GM18507 (cell line): Measurements from ENCODE around the gene GPR137B.
"Not testable (repeated sequence)": the region's sequence is repeated elsewhere in the genome, so short reads cannot be mapped to it uniquely, and the experiment has no call there.

Experiments
- DNase-seq: peaks from one replicate; pipeline ENCODE4 v3.0.0; 2011; ENCODE audit warnings: low read depth; ENCODE audit not compliant: insufficient read length; ENCODE audit errors: extremely low spot score
- FAIRE-seq: peaks from 2 replicates; lab custom pipeline; 2011; peaks lifted over from hg19 to GRCh38; lab: Jason Lieb, UNC

Gene GPR137B

GRCh38 chr1:236176337-236177336 lies 34.3 kb downstream of the GPR137B start:
- FAIRE-seq (no peak), DNase-seq (no peak)

- no peak for DNase-seq
- no peak for FAIRE-seq
These were observed 37.3 kb downstream of the GPR137B start for GRCh38 chr1:236179634-236180033.

GRCh38 chr1:236181059-236181458 lies 38.7 kb downstream of the GPR137B start:
- DNase-seq (no peak), FAIRE-seq (no peak)

- no peak for DNase-seq
- FAIRE-seq = peak; percentile 46
These were observed 43.3 kb downstream of the GPR137B start for GRCh38 chr1:236185687-236186086.

DNA sequence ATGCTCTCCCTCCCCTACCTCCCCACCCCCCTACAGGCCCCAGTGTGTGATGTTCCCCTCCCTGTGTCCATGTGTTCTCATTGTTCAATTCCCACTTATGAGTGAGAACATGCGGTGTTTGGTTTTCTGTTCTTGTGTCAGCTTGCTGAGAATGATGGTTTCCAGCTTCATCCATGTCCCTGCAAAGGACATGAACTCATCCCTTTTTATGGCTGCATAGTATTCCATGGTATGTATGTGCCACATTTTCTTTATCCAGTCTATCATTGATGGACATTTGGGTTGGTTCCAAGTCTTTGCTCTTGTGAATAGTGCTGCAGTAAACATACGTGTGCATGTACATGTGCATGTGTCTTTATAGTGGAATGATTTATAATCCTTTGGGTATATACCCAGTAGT lies 44.1 kb downstream of the GPR137B start:
- FAIRE-seq, DNase-seq: not testable (repeated sequence)

GRCh38 chr1:236188084-236188483 lies 45.7 kb downstream of the GPR137B start:
- DNase-seq, FAIRE-seq: not testable (repeated sequence)

GRCh38 chr1:236193184-236193583 lies 50.8 kb downstream of the GPR137B start:
- FAIRE-seq = no peak

DNA sequence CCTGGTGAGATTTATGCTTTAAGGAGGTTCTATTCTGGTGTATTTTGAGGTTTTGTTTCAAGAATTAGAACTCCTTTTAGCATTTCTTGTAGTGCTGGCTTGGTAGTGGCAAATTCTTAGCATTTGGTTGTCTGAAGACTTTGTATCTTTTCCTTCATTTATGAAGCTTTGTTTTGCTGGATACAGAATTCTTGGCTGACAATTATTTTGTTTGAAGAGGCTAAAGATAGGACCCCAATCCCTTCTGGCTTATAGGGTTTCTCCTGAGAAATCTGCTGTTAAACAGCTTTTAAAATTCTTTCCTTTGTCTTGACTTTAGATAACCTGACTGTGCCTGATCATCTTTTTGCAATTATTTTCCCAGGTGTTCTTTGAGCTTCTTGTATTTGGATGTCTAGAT lies 58.6 kb downstream of the GPR137B start:
- no peak for DNase-seq

More at GRCh38 chr1:236193184-236193583, 50.8 kb downstream of the GPR137B start:
- DNase-seq = no peak

GRCh38 chr1:236201786-236202185 lies 59.4 kb downstream of the GPR137B start:
- FAIRE-seq (no peak), DNase-seq (no peak)

More for the DNA sequence above, 58.6 kb downstream of the GPR137B start:
- no peak for FAIRE-seq

GRCh38 chr1:236204039-236204438 lies 61.7 kb downstream of the GPR137B start:
- no peak for DNase-seq
- FAIRE-seq = no peak

DNA sequence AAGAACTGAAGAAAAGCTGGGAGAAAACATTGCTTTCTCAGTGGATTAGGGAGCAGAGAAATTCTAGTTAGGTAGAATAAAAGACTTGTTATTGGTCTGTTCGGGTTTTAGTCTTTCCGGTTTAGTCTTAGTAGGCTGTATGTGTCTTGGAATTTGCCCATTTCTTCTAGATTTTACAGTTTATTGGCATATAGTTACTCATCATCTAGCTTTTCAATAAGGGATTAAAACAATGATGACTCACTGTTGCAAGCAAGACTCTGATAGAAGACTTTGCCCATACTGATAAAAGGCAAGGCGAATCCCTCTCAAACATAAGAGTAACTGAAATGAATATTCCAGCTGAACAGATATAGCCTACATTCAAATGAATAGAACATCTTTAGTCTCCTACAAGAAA lies 62.3 kb downstream of the GPR137B start:
- no peak for DNase-seq
- FAIRE-seq = peak; percentile 24

DNA sequence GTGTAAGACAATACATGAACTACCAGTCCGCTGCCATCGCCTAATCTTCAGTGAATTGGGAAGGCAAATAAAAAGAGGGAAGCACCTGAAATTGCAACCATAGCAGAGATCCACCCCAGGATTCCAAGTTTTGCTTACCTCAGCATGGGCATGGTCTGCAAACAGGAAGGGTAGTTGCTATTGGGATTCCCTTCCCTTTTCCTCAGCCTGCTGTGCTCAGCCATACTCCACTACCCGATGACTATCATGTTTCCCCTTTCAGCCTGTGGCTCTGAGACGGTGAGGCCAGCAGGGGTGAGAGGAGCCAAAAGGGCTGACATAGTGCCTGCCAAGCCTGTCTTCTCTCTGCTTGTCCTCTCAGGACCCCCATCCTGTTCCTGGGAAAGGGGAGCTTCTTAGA lies 64.2 kb downstream of the GPR137B start:
- FAIRE-seq = no peak
- no peak for DNase-seq

- FAIRE-seq (no peak), DNase-seq (no peak)
These were observed 64.8 kb downstream of the GPR137B start for GRCh38 chr1:236207121-236207520.

DNA sequence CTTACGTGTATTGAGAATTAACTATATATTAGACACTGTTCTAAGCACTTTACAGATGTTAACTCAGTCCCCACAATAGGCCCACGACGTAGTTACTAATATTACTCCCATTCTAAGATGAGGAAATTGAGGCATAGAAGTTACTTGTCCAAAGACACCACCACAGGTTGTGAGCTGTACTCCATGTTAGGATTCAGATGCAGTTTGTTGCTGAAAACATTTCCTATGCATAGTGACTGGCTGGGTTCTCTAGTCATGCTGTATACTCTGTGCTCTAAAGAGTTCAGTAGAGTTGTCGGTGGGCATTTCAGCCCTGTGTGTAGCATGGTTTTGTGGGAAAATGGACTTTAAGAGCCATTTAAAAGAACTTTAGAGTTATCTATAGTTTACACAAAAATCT lies 65.2 kb downstream of the GPR137B start:
- no peak for FAIRE-seq
- DNase-seq = no peak

DNA sequence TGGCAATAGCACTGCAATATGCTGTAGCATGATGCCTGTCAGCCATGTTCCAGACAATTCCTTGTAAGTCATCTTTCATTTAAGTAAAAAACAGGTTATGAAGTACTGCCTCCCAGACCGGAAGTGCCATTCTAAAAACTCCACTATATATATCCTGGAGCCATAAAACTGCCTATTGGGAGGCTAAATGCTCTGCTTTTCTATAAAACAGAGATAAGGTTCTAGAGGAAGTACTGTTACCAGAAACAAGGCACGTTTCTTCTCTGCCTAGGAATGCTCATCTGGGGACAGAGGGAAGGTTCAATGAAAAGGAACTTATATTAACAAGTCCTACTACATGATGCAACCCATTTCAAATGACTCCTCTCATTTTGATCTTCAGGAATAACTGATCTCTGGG lies 66.8 kb downstream of the GPR137B start:
- FAIRE-seq (no peak), DNase-seq (no peak)

DNA sequence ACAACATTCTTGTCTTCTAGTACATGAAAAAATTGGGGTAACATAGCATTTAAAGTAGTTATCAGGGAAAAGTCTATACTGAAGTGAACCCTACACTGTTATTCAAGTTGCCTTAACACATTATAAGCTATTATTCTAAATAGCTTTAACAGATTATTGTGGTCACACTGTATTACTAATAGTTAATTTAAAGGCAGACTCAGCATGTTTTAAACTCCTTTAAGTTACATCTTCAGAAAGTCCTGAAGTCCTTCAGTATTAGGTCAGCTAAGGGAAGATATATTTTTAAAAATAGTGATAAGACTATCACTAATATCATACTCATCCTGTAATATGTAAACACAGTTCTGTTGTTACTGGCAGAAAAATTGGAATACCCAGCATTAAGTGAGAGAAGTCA lies 67.4 kb downstream of the GPR137B start:
- DNase-seq (no peak), FAIRE-seq (no peak)

- FAIRE-seq (no peak), DNase-seq (no peak)
These were observed 69.5 kb downstream of the GPR137B start for GRCh38 chr1:236211815-236212214.

DNA sequence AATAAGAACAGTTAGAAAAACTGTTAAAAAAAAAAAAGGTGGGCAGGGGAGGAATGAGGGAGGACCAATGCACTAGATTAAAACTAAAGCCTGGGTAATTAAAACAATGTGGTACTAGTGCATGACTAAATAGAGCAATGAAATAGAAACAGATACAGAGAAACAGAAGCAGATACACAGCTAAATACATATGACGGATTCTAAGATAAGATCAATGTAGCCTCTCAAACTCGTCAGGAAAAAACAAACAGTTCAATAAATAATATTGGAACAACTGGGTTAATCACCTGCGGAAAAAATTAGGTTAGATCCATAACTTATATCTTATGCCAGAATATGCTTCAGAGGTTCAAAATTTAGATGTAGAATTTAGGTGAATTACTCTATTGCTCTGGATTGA lies 71.2 kb downstream of the GPR137B start:
- DNase-seq = no peak
- no peak for FAIRE-seq

DNA sequence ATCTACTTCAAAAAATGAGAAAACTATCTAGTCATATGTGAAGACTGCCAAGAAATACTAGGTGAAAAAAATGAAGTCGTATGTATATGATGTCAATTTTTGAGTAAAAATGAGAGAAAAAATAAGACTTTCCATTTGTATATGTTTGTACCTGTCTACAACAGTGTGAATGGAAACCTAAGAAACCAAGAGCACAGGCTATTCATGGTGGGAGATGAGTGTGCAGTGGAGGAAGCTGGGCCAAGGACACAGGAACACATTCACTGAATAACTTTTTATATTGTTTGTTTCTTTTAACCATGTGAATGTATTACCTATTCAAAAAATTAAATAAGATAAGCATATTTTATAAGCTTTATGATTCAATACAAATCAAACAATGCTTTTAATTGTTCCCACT lies 72.4 kb downstream of the GPR137B start:
- no peak for FAIRE-seq
- DNase-seq = no peak

GRCh38 chr1:236220473-236220872 lies 78.1 kb downstream of the GPR137B start:
- no peak for FAIRE-seq
- no peak for DNase-seq

DNA sequence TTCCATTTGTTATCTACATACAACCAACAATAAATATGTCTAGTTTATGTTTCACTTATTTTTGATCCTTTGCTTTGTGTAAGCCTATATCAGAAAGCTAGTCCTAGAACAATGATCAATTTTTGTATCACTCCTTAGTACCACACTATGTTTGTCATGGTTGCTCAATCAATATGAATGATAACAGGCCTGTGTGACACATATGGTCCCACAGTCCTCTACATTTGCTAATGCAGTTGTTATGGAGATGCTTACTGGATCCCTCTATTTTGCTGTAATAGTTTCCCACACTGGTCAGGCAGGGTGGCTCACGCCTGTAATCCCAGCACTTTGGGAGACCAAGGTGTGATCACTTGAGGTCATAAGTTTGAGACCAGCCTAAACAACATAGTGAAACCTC lies 80.3 kb downstream of the GPR137B start:
- FAIRE-seq (no peak), DNase-seq (no peak)
